OCI-LY1 (cell line): Measurements from ENCODE around the gene TIMMDC1.

ENCODE experiments used
- CTCF ChIP-seq: fragments of 200-600 bp; sonication (generic), shearing (Covaris generic); IDR thresholded peaks from 2 replicates; pipeline ENCODE4 v1.5.1; 2017; ENCODE audit warnings: mild to moderate bottlenecking, antibody characterized with exemption, low read length, moderate library complexity, mixed read lengths
- EZH2 ChIP-seq: fragments of 200-600 bp; sonication (generic), shearing (Covaris generic); IDR thresholded peaks from 2 replicates; pipeline ENCODE4 v1.8.0; 2017; ENCODE audit warnings: borderline replicate concordance, mixed run types, mild to moderate bottlenecking, antibody characterized with exemption, low read length, moderate library complexity, mixed read lengths

- TF ChIP-seq CTCF (no peak), EZH2 (no peak)
Observed at GRCh38 chr3:119555309-119555735, 57.0 kb downstream of the TIMMDC1 start.
